CMK (cell line): ENCODE measurements around the gene FAM117B.
A peak's percentile ranks its signal among the peaks of the same experiment; 100 is the strongest.

Experiments
- DNase-seq: peaks from one replicate; pipeline ENCODE4 v3.0.0-alpha.2; 2010; ENCODE audit warnings: low read depth

Gene FAM117B

GRCh38 chr2:202814226-202814625 lies 179.5 kb downstream of the FAM117B start:
- DNase-seq: no peak

- no peak for DNase-seq
These were observed 181.0 kb downstream of the FAM117B start for GRCh38 chr2:202815548-202816360.

- no peak for DNase-seq
These were observed 183.0 kb downstream of the FAM117B start for GRCh38 chr2:202817771-202818170.

- peak; percentile 73 for DNase-seq
These were observed 183.6 kb downstream of the FAM117B start for GRCh38 chr2:202818321-202818720.
